Gastrocnemius medialis (tissue), 4 donors: Measurements from ENCODE around the gene NT5DC2. TPM values are rescaled to one million over a fixed set of nuclear protein-coding genes. Genes with fewer than 3 reads are reported as not detected.

Experiments
- ATAC-seq, 2 donors: fragments of 150-250 bp; one replicate each; pipeline ENCODE4 v1.9.1; 2016
- DNase-seq, 2 donors: peaks; one replicate each; pipeline ENCODE4 v3.0.0-alpha.2; 2019
- H3K27ac ChIP-seq, 4 donors: fragments of 200-600 bp; sonication (generic); 1 replicate in 1 of 4; 2 replicates in 3 of 4; pipeline ENCODE4 v1.5.1; 2016 to 2018; ENCODE audit warnings: mild to moderate bottlenecking in 2 of 4, moderate library complexity in 1 of 4
- H3K27me3 ChIP-seq, 3 donors: fragments of 200-600 bp; sonication (generic) in 2 of 3; 1 replicate in 1 of 3; 2 replicates in 2 of 3; pipeline versions ENCODE4 v1.5.1 to v1.6.0; 2016 to 2019; ENCODE audit warnings: mild to moderate bottlenecking in 1 of 3, moderate library complexity in 1 of 3
- H3K36me3 ChIP-seq, 2 donors: fragments of 200-600 bp; sonication (generic) in 1 of 2; one replicate each; pipeline ENCODE4 v1.5.1; 2017 to 2018
- H3K4me1 ChIP-seq, 2 donors: fragments of 200-600 bp; sonication (generic) in 1 of 2; one replicate each; pipeline ENCODE4 v1.5.1; 2016 to 2017; ENCODE audit warnings: mild to moderate bottlenecking in 2 of 2
- H3K4me3 ChIP-seq, 4 donors: fragments of 200-600 bp; sonication (generic) in 3 of 4; 1 replicate in 1 of 4; 2 replicates in 3 of 4; pipeline ENCODE4 v1.5.1; 2016 to 2019; ENCODE audit warnings: mild to moderate bottlenecking in 2 of 4
- H3K9me3 ChIP-seq, 3 donors: fragments of 200-600 bp; sonication (generic) in 2 of 3; 1 replicate in 1 of 3; 2 replicates in 2 of 3; pipeline ENCODE4 v1.5.1; 2016 to 2019
- CTCF ChIP-seq, 5 experiments: fragments of 450-650 bp in 3 of 5; fragments of 200-600 bp in 2 of 5; sonication (generic) in 2 of 5; IDR thresholded peaks in 4 of 5; conservative IDR thresholded peaks in 1 of 5; 1 replicate in 4 of 5; 2 replicates in 1 of 5; pipeline ENCODE4 v1.5.1; 2016 to 2019; ENCODE audit warnings: antibody characterized with exemption in 5 of 5, mild to moderate bottlenecking in 3 of 5, moderate library complexity in 3 of 5
- POLR2A ChIP-seq, 2 donors: fragments of 450-650 bp; IDR thresholded peaks; one replicate each; pipeline ENCODE4 v1.6.1; 2017; ENCODE audit warnings: antibody characterized with exemption in 2 of 2, mild to moderate bottlenecking in 2 of 2, moderate library complexity in 2 of 2
- in situ Hi-C, 4 donors: fragments of 200-750 bp; cut with MboI; loops; one replicate each; pipeline versions ENCODE4 v1.15.0 to v1.8.0; 2017; ENCODE audit warnings: low sequenced_read_pairs in 4 of 4
- intact Hi-C: fragments of 100-400 bp; cut with DNase I; formaldehyde crosslinking; loops from one replicate; pipeline ENCODE4 v1.15.1; 2023; ENCODE audit warnings: low total_unique reads
- total RNA-seq, 4 donors: library from RNA; depleted of rRNA; stranded (reverse); fragments of >200 nt; gene quantifications; one replicate each; pipeline versions ENCODE4 v1.1.0 to v1.2.3, GENCODE V29; 2016

The NT5DC2 gene
- total RNA-seq, 4 donors from 2014 or later, result 4.4 to 14.7 (median 8.1) TPM

DNA sequence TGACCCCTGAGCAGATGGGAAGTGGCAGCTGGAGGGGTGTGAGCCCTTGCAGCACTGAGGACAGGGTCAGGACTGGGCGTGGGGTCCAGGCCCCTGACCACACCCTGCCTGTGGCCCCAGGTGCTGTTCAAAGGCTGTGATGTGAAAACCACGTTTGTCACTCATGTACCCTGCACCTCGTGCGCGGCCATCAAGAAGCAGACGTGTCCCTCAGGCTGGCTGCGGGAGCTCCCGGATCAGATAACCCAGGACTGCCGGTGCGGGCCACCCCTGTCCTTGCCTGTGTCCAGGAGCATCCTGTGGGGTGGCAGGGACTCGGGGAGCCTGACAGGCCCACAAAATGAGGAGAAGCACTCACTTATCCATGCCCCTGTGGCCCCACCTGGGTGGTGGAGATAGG, 32.6 kb downstream of the NT5DC2 start:
- intact Hi-C loops, result no loop called here
- H3K27ac ChIP-seq, result no peak overlapping the region
- in situ Hi-C loops, result no loop called here
- H3K4me1 ChIP-seq, result no peaks in the 10 kb centered on the region
- ATAC-seq, result no peak
- no peaks in the 10 kb centered on the region for H3K27me3 ChIP-seq
- no peaks in the 10 kb centered on the region for H3K36me3 ChIP-seq
- TF ChIP-seq CTCF (IDR thresholded peaks at IDR 0.05 in 4 of 5, conservative IDR thresholded peaks at IDR 0.05 in 1 of 5) (no peak), POLR2A (IDR thresholded peaks at IDR 0.05) (no peak)
- no peak for DNase-seq
- H3K4me3 ChIP-seq, result no peak overlapping the region
- no peaks in the 10 kb centered on the region for H3K9me3 ChIP-seq

DNA sequence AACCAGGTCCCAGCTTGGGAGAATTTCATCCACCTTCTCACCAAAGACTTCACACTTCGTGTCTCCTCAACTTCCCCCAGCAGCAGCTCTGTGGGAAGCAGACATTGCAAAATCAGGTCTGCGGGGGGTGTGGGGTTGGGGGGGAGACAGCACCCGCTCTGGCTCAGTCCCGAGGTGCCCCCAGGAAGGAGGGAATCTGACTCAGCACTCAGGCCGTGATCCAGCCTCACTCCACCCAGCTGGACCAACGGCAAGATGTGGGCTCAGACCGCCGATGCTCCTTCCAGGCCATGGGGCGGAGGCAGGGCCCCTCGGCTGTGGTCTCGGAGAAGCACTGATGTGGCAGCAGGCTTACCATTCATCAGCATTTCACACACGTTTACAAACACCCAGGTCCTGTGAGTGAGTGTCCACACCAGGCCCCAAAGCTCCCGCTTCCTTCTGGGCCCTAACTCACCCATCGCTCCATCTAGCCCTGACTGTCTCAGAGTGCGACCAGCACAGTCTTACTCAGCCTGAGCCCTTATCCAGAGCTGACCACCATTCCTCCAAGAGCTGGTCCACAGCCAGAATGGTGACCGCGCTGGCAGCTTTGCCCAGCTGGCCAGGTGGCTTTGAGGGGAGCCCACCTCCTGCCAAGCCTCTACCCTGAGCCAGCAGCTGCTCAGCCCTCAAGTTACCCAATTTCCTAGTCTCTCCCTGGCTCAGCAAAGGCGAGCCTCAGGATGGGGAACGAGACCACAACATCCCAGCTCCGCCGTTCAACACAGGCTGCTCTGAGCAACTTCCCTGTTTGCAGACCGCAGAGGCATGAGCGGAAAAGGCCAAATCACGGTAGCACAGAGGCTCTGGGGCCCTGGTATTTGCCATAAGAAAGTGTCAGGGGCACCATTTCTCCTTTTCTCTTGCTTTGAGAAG, 35.3 kb downstream of the NT5DC2 start:
- H3K27ac ChIP-seq, result no peak overlapping the region
- TF ChIP-seq CTCF (IDR thresholded peaks at IDR 0.05 in 4 of 5, conservative IDR thresholded peaks at IDR 0.05 in 1 of 5) (no peak), POLR2A (IDR thresholded peaks at IDR 0.05) (no peak)
- peak; percentile 33 to 56 for DNase-seq
- in situ Hi-C loops (no loop called here), intact Hi-C loops (no loop called here)
- no peaks in the 10 kb centered on the region for H3K9me3 ChIP-seq
- no peak for ATAC-seq
- no peak overlapping the region for H3K4me3 ChIP-seq
- H3K4me1 ChIP-seq, result peaks cover 7 to 12% of the 10 kb centered on the region in 2 donors
- H3K36me3 ChIP-seq, result no peaks in the 10 kb centered on the region
- H3K27me3 ChIP-seq, result no peaks in the 10 kb centered on the region

DNA sequence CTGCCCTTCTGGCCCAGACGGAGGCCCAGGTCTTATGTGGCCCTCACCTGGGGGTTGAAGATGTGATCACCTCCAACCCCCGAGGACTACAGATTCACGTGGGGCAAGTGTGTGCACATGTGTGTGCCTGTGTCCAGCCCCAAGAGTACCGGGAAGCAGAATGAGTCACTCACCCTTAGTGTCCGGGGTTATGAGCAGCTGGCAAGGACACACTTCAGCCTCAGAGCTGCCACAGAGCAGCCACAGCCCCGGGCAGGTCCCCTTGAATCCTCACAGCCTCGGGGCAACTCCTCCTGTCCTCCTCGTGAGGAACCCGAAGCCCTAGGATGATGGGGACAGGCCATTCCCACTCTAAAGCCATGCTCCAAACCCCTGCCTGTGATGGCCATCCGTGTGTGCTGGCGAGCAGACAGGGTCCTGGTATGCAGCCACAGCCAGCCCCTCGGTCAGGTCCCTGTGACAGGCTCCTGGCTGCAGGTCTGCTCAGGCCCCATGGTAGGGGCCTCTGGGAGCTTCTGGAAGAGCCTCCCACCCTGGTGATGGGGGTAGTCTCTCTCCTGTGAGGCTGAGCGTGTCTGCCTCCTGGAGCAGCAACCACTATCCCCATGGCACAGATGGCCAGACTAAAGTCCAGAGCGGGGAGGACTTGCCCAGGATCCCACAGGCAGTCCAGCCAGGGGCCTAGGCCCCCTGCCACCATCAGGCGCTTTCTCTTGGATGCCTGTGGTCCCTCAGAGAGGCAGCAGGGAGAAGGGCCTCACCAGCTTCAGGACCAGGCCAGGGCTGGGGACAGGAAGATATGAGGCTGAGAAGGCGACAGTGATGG, 37.7 kb downstream of the NT5DC2 start:
- peaks cover 0 to 21% of the 10 kb centered on the region in 2 donors for H3K36me3 ChIP-seq
- TF ChIP-seq CTCF (IDR thresholded peaks at IDR 0.05 in 4 of 5, conservative IDR thresholded peaks at IDR 0.05 in 1 of 5), result no peak
- no peak for TF ChIP-seq POLR2A (IDR thresholded peaks at IDR 0.05)
- H3K4me1 ChIP-seq, result peaks cover 22 to 28% of the 10 kb centered on the region in 2 donors
- H3K27ac ChIP-seq, result peak overlapping the region; percentile 42 to 70 (median 66)
- DNase-seq, result no peak
- intact Hi-C loops (no loop called here), in situ Hi-C loops (no loop called here)
- no peaks in the 10 kb centered on the region for H3K27me3 ChIP-seq
- peak overlapping the region; percentile 37 to 47 (median 41) for H3K4me3 ChIP-seq
- no peaks in the 10 kb centered on the region for H3K9me3 ChIP-seq
- ATAC-seq, result peak in 1 of 2 donors; percentile 47

- H3K27ac ChIP-seq, result peak within 1 kb of the TSS; percentile 61 to 70 (median 66)
- in situ Hi-C loops, result no loop called here
- H3K9me3 ChIP-seq, result no peaks in the 10 kb centered on the region
- peak within 1 kb of the TSS; percentile 37 to 47 (median 41) for H3K4me3 ChIP-seq
- TF ChIP-seq CTCF (IDR thresholded peaks at IDR 0.05 in 4 of 5, conservative IDR thresholded peaks at IDR 0.05 in 1 of 5) (no peak), POLR2A (IDR thresholded peaks at IDR 0.05) (no peak)
- intact Hi-C loops, result no loop called here
- DNase-seq (peak in 1 of 2 donors; percentile 26), ATAC-seq (peak in 1 of 2 donors; percentile 40)
- H3K27me3 ChIP-seq, result no peaks in the 10 kb centered on the region
- peaks cover 0 to 31% of the 10 kb centered on the region in 2 donors for H3K36me3 ChIP-seq
- H3K4me1 ChIP-seq, result peaks cover 27 to 31% of the 10 kb centered on the region in 2 donors
Measured at GRCh38 chr3:52494886-52495495, 38.7 kb downstream of the NT5DC2 start, which contains the start of gene STAB1. Gene STAB1 (plus strand): TSS chr3:52495338. CDS start chr3:52495414, 76 bp downstream.
